Stimulated activated CD4-positive, alpha-beta T cell treated with anti-CD3 and anti-CD28 coated beads, Interleukin-4, amount 100 ng/mL, for 4 hours (primary cell): Measurements from ENCODE around the gene GRID2IP.

Experiments used
- DNase-seq, 2 experiments: peaks; one replicate each; pipeline ENCODE4 v3.0.0-alpha.2; 2020

GRID2IP gene

GRCh38 chr7:6559896-6560295, 8.6 kb upstream of the GRID2IP start:
- DNase-seq, result no peak

GRCh38 chr7:6558837-6559236, 7.6 kb upstream of the GRID2IP start:
- DNase-seq, result no peak

- no peak for DNase-seq
Observed at GRCh38 chr7:6556196-6556595, 4.9 kb upstream of the GRID2IP start.

DNA sequence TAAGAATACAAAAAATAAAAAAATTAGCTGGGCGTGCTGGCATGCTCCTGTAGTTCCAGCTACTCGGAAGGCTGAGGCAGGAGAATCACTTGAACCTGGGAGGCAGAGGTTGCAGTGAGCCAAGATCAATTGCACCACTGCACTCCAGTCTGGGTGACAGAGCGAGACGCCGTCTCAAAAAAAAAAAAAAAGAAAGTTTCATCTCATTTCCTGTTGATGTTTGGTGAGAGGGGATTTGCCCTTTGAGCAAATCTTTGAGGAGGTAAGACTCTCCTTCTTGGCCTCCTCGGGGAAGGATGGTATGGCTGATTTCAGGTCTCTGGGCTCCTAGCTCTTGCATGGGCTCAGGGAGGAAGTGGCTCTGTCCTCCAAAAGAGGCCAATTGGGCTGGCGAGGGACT, 3.6 kb upstream of the GRID2IP start:
- no peak for DNase-seq

- DNase-seq, result no peak
Observed at GRCh38 chr7:6553448-6554044, 2.3 kb upstream of the GRID2IP start.

- DNase-seq, result no peak
Observed at GRCh38 chr7:6547400-6547799, 3.9 kb downstream of the GRID2IP start.

- DNase-seq, result no peak
Observed at GRCh38 chr7:6546498-6547251, 4.6 kb downstream of the GRID2IP start.

DNA sequence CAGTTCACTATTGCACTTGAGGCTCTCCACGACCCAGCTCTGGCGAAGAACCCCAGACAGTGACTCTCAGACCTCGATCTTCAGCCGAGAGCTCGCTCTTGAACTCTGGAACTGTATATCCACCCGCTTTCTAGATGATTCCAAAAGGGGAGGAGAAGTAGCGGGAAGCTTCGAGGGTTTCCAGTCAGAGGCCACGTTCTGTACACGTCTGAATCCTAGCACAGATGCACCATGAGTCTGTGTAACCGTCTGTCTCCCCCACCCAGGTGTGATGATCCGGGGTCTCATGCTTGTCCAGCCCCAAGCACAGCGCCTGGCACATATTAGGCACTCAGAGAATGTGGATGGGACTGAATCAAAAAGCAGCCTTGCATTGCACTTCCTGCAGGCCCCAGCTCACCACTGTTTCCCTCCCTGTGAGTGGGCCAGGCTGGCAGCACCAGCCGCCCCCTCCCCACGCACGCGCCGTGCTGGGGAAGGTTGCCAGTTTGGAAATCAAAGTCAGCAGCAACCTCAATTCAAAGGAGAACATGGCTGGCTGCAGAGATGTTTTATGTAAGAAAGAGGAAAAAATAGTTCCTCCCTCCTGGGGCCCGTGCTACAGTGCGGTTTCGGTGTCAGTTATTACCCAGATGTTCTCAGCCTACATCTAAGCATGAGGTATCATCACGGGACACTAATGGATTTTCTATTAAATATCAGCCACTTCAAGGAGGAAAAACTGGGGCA, 5.7 kb downstream of the GRID2IP start:
- DNase-seq, result no peak

GRCh38 chr7:6542368-6542767, 8.9 kb downstream of the GRID2IP start:
- no peak for DNase-seq

DNA sequence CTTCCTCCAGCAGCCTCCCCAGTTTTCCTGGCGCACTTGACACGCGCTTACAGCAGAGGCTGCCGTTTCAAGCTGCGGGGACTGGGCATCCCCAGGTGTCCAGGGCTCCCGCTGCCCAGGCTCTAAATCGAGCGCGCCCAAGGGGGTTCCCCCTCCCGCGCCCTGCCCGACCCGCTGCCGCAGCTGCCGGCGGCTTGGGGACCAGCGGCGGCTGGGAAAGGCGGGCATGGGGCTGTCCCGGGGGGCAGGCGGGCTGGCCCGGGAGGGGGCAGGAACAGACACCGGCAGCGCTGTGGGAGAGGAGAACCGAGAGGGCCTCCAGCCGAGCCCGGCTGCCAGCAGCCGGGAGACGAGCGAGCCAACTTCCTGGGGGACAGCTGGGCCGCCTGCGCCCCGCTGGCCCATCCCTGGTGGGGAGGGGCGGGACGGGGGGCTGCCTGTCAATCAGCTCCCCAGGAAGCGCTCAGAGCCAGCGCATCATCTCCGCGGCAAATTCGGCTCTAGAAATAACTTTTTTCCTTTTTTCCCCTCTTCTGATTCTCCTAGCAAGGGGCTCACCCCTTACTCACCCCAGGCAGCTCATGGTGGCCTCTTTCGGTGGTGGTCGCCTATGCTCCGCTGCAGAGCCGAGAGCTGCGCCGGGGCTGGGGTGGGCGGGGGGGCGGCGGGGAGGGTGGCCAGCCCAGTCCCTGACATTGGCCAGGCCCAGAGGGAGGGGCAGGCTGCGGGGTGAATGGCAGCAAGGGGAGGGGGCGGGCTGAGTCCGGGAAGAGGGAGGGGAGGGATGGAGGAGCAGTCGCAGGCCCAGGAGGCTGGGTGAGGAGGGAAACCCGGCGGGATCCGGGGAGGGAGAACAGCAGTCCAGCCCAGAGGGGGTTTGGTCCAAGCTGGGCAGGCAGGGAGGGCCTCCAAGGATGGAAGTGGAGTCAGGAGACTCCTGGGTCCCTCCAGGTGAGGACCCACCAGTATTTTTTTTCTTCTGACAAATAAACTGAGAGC, 14.7 kb downstream of the GRID2IP start:
- DNase-seq, result no peak

GRCh38 chr7:6533893-6534495, 17.3 kb downstream of the GRID2IP start:
- DNase-seq, result peak in 1 of 2 experiments; percentile 16

DNA sequence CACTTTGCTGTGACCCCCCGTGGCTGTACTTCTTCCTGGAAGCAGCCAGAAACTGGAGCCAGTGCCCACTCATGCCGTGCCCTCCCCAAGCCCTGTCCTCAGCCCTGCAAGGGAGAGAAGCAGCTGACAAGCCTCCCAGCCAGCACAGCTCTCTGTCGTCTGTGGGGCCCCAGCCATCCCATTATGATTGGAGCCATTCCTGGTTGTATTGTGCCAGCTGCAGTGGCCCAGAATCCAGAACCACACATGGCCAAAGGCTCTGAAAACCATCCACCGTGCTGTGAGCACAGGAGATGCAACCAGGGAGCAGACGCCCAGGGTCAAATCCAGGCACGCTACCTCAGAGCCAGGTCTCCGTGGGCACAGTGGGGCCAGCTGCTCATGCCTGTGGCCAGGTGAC, 18.7 kb downstream of the GRID2IP start:
- DNase-seq, result no peak

DNA sequence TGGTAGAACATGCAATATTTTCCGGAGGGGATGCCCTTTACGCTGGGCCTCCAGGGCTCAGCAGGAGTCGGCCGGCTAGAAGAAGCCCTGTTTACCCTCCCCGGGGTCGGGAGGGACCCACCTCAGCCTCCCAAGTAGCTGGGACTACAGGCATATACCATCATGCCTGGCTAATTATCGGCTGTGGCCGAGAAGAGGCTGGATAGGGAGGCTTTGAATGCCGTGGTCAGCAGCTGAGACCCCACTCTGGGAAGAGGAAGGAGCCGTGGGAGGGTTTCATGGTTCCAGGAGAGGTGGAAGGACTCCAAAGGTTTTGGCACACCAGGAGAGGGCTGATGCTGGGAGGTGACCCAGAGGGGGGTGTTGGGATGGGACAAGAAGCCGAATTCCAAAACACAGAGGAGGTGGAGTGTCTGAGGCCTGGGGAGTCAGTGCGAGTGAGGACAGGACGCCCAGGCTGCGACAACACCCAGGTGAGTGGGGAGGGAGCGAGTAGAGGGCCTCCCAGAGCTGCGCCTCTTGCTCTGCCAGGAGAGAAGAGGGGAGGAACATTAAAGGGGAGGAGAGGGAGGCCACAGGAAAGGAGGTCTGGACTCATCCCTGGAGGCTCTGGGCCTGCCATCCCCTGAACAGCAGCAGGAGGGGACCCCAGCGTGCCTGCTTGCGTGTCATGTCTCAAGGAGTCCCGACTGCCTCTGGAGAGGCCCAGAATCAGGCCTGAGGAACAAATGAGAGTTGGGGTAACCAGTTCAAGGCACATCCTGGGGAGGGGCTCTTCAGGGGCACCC, 19.6 kb downstream of the GRID2IP start:
- no peak for DNase-seq

- DNase-seq, result peak; percentile 48 to 62
Observed at GRCh38 chr7:6530626-6531491, 20.4 kb downstream of the GRID2IP start.

DNA sequence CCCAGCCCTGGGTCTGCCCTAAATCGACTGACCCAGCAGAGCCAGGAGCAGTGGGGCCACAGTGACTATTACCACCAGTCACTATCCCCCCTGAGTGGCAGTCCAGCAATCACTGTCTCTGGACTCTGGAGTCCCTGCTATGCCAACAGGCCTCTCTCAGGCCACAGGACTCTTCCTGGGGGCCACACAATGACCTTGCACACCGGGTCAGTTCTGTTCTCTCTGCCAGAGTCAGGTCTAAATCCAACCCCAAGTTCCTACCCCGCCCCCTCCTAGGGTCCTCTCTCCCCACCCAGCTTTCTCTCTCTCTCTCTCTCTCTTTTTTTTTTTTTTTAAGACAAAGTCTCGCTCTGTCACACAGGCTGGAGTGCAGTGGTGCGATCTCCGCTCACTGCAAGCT, 21.6 kb downstream of the GRID2IP start:
- DNase-seq, result no peak

DNA sequence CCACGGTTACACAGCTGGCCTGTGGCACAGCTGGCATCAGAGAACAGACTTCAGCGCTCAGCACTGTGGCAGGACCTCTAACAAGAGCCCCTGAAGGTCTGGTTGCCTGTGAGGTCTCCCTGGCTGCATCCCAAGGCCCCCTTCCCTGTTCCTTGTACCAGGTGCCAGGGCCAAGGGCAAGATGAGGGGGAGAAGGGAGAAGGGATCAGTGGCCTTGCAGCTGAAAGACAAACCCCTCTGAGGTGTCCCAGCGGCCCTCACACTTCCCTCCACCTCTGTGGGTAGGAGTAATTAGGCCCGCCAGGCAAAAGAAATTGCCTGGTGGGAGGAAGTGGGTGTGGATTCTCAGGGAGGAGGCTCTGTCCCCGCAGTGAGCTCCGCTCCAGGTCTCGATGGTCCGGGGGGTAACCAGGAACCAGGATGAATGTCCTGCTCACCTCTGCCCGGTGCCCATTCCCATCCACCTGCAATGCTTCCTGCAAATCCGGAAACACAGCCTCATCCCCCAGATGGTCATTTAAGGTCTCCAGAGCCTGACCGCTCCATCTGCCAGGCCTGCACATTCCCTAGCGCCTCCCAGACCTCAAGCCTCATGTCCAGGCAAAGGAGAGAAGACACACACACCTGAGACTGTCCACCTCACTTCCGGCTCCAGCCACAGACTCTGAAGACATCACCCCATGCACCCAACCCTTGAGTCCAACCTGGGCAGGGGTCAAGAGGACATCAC, 22.7 kb downstream of the GRID2IP start:
- DNase-seq, result no peak

- no peak for DNase-seq
Observed at GRCh38 chr7:6526997-6527378, 24.3 kb downstream of the GRID2IP start.

DNA sequence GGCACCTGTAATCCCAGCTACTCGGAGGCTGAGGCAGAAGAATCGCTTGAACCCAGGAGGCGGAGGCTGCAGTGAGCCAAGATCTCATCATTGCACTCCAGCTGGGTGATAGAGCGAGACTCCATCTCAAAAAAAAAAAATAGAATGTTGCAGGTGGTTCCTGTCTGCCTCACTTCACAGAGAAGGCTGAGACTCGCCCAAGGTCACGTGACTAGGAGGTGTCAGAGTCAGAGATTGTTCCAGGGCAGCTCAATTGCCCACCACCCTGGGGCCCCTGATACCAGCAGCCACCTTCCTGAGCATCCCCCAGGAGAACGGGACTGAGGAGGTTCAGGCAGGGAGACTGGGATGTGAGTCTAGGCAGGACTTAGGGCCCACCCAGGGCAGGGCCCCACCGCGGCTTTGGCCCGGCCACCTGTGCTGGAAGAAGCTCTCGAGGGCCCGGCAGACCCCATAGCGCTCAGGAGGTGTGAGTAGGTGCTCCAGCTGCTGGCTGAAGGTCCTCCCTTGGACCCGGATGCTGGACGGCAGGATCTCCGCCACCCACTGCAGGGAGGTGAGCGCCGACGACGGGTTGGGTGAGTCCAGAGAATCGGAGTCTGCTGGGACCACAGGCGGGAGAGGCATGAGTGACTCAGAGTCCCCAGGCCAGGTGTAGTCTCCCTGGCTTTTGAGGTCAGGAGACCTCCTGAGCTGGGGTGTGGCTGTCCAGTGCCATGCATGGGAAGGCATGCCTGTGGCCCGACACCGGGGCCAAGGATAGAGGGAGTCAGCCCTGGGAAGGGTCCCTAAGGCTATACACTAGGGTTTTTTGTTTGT, 30.9 kb downstream of the GRID2IP start:
- DNase-seq, result no peak
